ENCODE data around the gene ZNF30. TPM values are rescaled to one million over a fixed set of nuclear protein-coding genes. Genes with fewer than 3 reads are reported as not detected.
A peak's percentile ranks its signal among the peaks of the same experiment; 100 is the strongest.

The ZNF30 gene
- total and polyA plus RNA-seq, 7 experiments from 2014 or later: 2.0 to 13.1 (median 8.2) TPM

- no peak overlapping the region for H3K4me3 Mint-ChIP-seq
- ChIA-PET CTCF (no interaction called here), POLR2A (interaction anchor here (0.6 to 1.5 kb wide), 6 partner anchors 8 to 145 kb away, joined by 3 to 4 read pairs (median 3); no protein-coding TSS in a partner anchor)
- peaks cover 14 to 17% of the 10 kb centered on the region in 2 donors for H3K4me1 ChIP-seq (ENCODE audit: control insufficient read depth in 2 of 2, insufficient read depth in 2 of 2, low read length in 2 of 2)
- intact Hi-C loops (cut with micrococcal nuclease): no loop called here
- DNase-seq (peak in 1 of 9 donors; percentile 6), ATAC-seq (no peak)
- H3K4me1 Mint-ChIP-seq: peaks cover 18 to 33% (median 23%) of the 10 kb centered on the region in 7 donors
- H3K27ac Mint-ChIP-seq: no peak overlapping the region
- no peak overlapping the region for H3K27ac ChIP-seq (ENCODE audit: low read depth, low read length)
- H3K4me3 ChIP-seq (ENCODE audit: low read length): peak overlapping the region; percentile 9
- peaks cover 54 to 93% (median 88%) of the 10 kb centered on the region in 5 donors for H3K36me3 Mint-ChIP-seq
- peaks cover 15 to 100% (median 88%) of the 10 kb centered on the region in 11 donors for H3K9me3 Mint-ChIP-seq
- H3K36me3 ChIP-seq (ENCODE audit: control insufficient read depth in 2 of 3, insufficient read depth in 3 of 3, low read length in 3 of 3): peaks cover 29 to 66% (median 38%) of the 10 kb centered on the region in 3 experiments
- no peaks in the 10 kb centered on the region for H3K27me3 Mint-ChIP-seq
- H3K27me3 ChIP-seq (ENCODE audit: control insufficient read depth in 2 of 2, insufficient read depth in 2 of 2, low read length in 2 of 2): no peaks in the 10 kb centered on the region
- H3K9me3 ChIP-seq (ENCODE audit: control insufficient read depth in 2 of 3, low read length in 3 of 3): peaks cover 40 to 86% (median 66%) of the 10 kb centered on the region in 3 experiments
These were observed 31.4 kb downstream of the ZNF30 start for GRCh38 chr19:34957830-34958751.

- Histone ChIP-seq H3K4me3 (ENCODE audit: low read length) (peak overlapping the region; percentile 9), H3K27me3 (ENCODE audit: control insufficient read depth in 2 of 2, insufficient read depth in 2 of 2, low read length in 2 of 2) (no peaks in the 10 kb centered on the region), H3K4me1 (ENCODE audit: control insufficient read depth in 2 of 2, insufficient read depth in 2 of 2, low read length in 2 of 2) (peaks cover 14 to 17% of the 10 kb centered on the region in 2 donors), H3K27ac (ENCODE audit: low read depth, low read length) (no peak overlapping the region), H3K36me3 (ENCODE audit: control insufficient read depth in 2 of 3, insufficient read depth in 3 of 3, low read length in 3 of 3) (peaks cover 29 to 75% (median 38%) of the 10 kb centered on the region in 3 experiments), H3K9me3 (ENCODE audit: control insufficient read depth in 2 of 3, low read length in 3 of 3) (peaks cover 37 to 76% (median 64%) of the 10 kb centered on the region in 3 experiments)
- POLR2A ChIA-PET: interaction anchor here (1.5 kb wide), 1 partner anchor 9 kb away, joined by 4 read pairs; no protein-coding TSS in a partner anchor
- Mint-ChIP-seq H3K36me3 (peaks cover 56 to 88% (median 82%) of the 10 kb centered on the region in 5 donors), H3K9me3 (peaks cover 15 to 93% (median 80%) of the 10 kb centered on the region in 11 donors), H3K4me1 (peaks cover 21 to 35% (median 26%) of the 10 kb centered on the region in 7 donors), H3K27ac (peak overlapping the region in 1 of 9 donors; percentile 38), H3K4me3 (peak overlapping the region in 3 of 10 donors; percentile 14 to 48 (median 17)), H3K27me3 (no peaks in the 10 kb centered on the region)
- DNase-seq (no peak), ATAC-seq (no peak)
- CTCF ChIA-PET: no interaction called here
- intact Hi-C loops (cut with micrococcal nuclease): no loop called here
These were observed 32.3 kb downstream of the ZNF30 start for GRCh38 chr19:34959021-34959420.

GRCh38 chr19:34960103-34960805, 33.6 kb downstream of the ZNF30 start:
- H3K4me1 Mint-ChIP-seq: peaks cover 21 to 42% (median 26%) of the 10 kb centered on the region in 7 donors
- H3K4me1 ChIP-seq (ENCODE audit: control insufficient read depth in 2 of 2, insufficient read depth in 2 of 2, low read length in 2 of 2): peaks cover 14 to 17% of the 10 kb centered on the region in 2 donors
- H3K9me3 Mint-ChIP-seq: peaks cover 12 to 84% (median 74%) of the 10 kb centered on the region in 11 donors
- no peak overlapping the region for H3K4me3 ChIP-seq (ENCODE audit: low read length)
- peaks cover 34 to 73% (median 64%) of the 10 kb centered on the region in 3 experiments for H3K9me3 ChIP-seq (ENCODE audit: control insufficient read depth in 2 of 3, low read length in 3 of 3)
- CTCF ChIA-PET: no interaction called here
- H3K27me3 Mint-ChIP-seq: no peaks in the 10 kb centered on the region
- peaks cover 29 to 77% (median 38%) of the 10 kb centered on the region in 3 experiments for H3K36me3 ChIP-seq (ENCODE audit: control insufficient read depth in 2 of 3, insufficient read depth in 3 of 3, low read length in 3 of 3)
- DNase-seq: no peak
- H3K36me3 Mint-ChIP-seq: peaks cover 56 to 80% (median 77%) of the 10 kb centered on the region in 5 donors
- no peaks in the 10 kb centered on the region for H3K27me3 ChIP-seq (ENCODE audit: control insufficient read depth in 2 of 2, insufficient read depth in 2 of 2, low read length in 2 of 2)
- H3K4me3 Mint-ChIP-seq: peak overlapping the region in 9 of 10 donors; percentile 44 to 98 (median 58)
- H3K27ac ChIP-seq (ENCODE audit: low read depth, low read length): no peak overlapping the region
- intact Hi-C loops (cut with micrococcal nuclease): loop anchor here (5.0 kb wide), 2 partner anchors 33 to 283 kb away; partner anchors contain the start of genes SCGB2B2 (in 1 of the 2), ZNF30 (in 1 of the 2) and ZNF302 (in 1 of the 2)
- ATAC-seq: no peak
- H3K27ac Mint-ChIP-seq: peak overlapping the region in 7 of 9 donors; percentile 9 to 80 (median 66)
- POLR2A ChIA-PET: interaction anchor here (0.6 to 3.7 kb wide), 6 partner anchors 7 to 102 kb away, joined by 3 to 14 read pairs (median 3); partner anchors contain the start of gene ZNF30

- Mint-ChIP-seq H3K27me3 (no peaks in the 10 kb centered on the region), H3K4me1 (peaks cover 21 to 42% (median 26%) of the 10 kb centered on the region in 7 donors), H3K4me3 (peak overlapping the region; percentile 24 to 98 (median 96)), H3K9me3 (peaks cover 12 to 84% (median 72%) of the 10 kb centered on the region in 11 donors), H3K27ac (peak overlapping the region in 8 of 9 donors; percentile 36 to 99 (median 90)), H3K36me3 (peaks cover 51 to 75% (median 73%) of the 10 kb centered on the region in 5 donors)
- Histone ChIP-seq H3K9me3 (ENCODE audit: control insufficient read depth in 2 of 3, low read length in 3 of 3) (peaks cover 34 to 65% (median 60%) of the 10 kb centered on the region in 3 experiments), H3K4me1 (ENCODE audit: control insufficient read depth in 2 of 2, insufficient read depth in 2 of 2, low read length in 2 of 2) (peaks cover 14 to 17% of the 10 kb centered on the region in 2 donors), H3K4me3 (ENCODE audit: low read length) (peak overlapping the region; percentile 74), H3K36me3 (ENCODE audit: control insufficient read depth in 2 of 3, insufficient read depth in 3 of 3, low read length in 3 of 3) (peaks cover 29 to 70% (median 38%) of the 10 kb centered on the region in 3 experiments), H3K27ac (ENCODE audit: low read depth, low read length) (peak overlapping the region; percentile 9), H3K27me3 (ENCODE audit: control insufficient read depth in 2 of 2, insufficient read depth in 2 of 2, low read length in 2 of 2) (no peaks in the 10 kb centered on the region)
- no peak for DNase-seq
- ChIA-PET CTCF (no interaction called here), POLR2A (interaction anchor here (0.6 to 5.5 kb wide), 9 partner anchors 8 to 167 kb away, joined by 3 to 35 read pairs (median 4); partner anchors contain the start of gene ZNF30)
- intact Hi-C loops (cut with micrococcal nuclease): loop anchor here (5.0 kb wide), 2 partner anchors 34 to 284 kb away; partner anchors contain the start of genes SCGB2B2 (in 1 of the 2), ZNF30 (in 1 of the 2) and ZNF302 (in 1 of the 2)
- ATAC-seq: no peak
These were observed 34.4 kb downstream of the ZNF30 start for GRCh38 chr19:34960940-34961679.

- Mint-ChIP-seq H3K9me3 (peaks cover 8 to 83% (median 68%) of the 10 kb centered on the region in 11 donors), H3K4me1 (peaks cover 21 to 42% (median 26%) of the 10 kb centered on the region in 7 donors)
- H3K36me3 ChIP-seq (ENCODE audit: control insufficient read depth in 2 of 3, insufficient read depth in 3 of 3, low read length in 3 of 3): peaks cover 29 to 61% (median 38%) of the 10 kb centered on the region in 3 experiments
These were observed 35.3 kb downstream of the ZNF30 start for GRCh38 chr19:34961775-34962686.

More at GRCh38 chr19:34961775-34962686, 35.3 kb downstream of the ZNF30 start:
- intact Hi-C loops (cut with micrococcal nuclease): loop anchor here (2.0 to 5.0 kb wide), 4 partner anchors 35 to 285 kb away; partner anchors contain the start of genes ZNF30 (in 2 of the 2), SCGB2B2 (in 1 of the 2), ZNF302 (in 1 of the 2) and ZNF599 (in 1 of the 2)
- H3K4me3 ChIP-seq (ENCODE audit: low read length): peak overlapping the region; percentile 74
- no peaks in the 10 kb centered on the region for H3K27me3 ChIP-seq (ENCODE audit: control insufficient read depth in 2 of 2, insufficient read depth in 2 of 2, low read length in 2 of 2)
- H3K9me3 ChIP-seq (ENCODE audit: control insufficient read depth in 2 of 3, low read length in 3 of 3): peaks cover 30 to 62% (median 55%) of the 10 kb centered on the region in 3 experiments
- DNase-seq: peak in 6 of 9 donors; percentile 13 to 46 (median 34)
- H3K27ac ChIP-seq (ENCODE audit: low read depth, low read length): peak overlapping the region; percentile 80
- H3K27ac Mint-ChIP-seq: peak overlapping the region; percentile 86 to 99 (median 93)
- peaks cover 14 to 17% of the 10 kb centered on the region in 2 donors for H3K4me1 ChIP-seq (ENCODE audit: control insufficient read depth in 2 of 2, insufficient read depth in 2 of 2, low read length in 2 of 2)
- H3K36me3 Mint-ChIP-seq: peaks cover 51 to 69% (median 63%) of the 10 kb centered on the region in 5 donors
- H3K4me3 Mint-ChIP-seq: peak overlapping the region; percentile 90 to 98 (median 96)
- peak; percentile 71 for ATAC-seq
- ChIA-PET POLR2A (interaction anchor here (0.6 to 5.5 kb wide), 11 partner anchors 9 to 168 kb away, joined by 3 to 35 read pairs (median 5); partner anchors contain the start of gene ZNF30), CTCF (interaction anchor here (0.9 to 1.4 kb wide), 3 partner anchors 11 to 66 kb away, joined by 3 to 4 read pairs (median 4); no protein-coding TSS in a partner anchor)
- no peaks in the 10 kb centered on the region for H3K27me3 Mint-ChIP-seq

All from naive thymus-derived CD4-positive, alpha-beta T cell (primary cell).